NCI-H187 (cell line): ENCODE results near the gene GPR150.

ENCODE experiments used
- DNase-seq, 2 experiments: peaks; one replicate each; lab custom pipeline; 2025; lab: John Stamatoyannopoulos, UW

GPR150 gene

GRCh38 chr5:95620030-95620869 is at the start of gene GPR150:
GPR150 (plus strand) TSS chr5:95620087; CDS start chr5:95620276, 189 bp downstream.
- DNase-seq: no peak

GRCh38 chr5:95572016-95572415 is 47.9 kb upstream of the GPR150 start:
- DNase-seq: no peak

GRCh38 chr5:95581576-95581975 is 38.3 kb upstream of the GPR150 start:
- DNase-seq: no peak

- no peak for DNase-seq
These were observed 35.9 kb upstream of the GPR150 start for GRCh38 chr5:95583992-95584391.

GRCh38 chr5:95590880-95591279 is 29.0 kb upstream of the GPR150 start:
- DNase-seq: no peak

- no peak for DNase-seq
These were observed 28.4 kb upstream of the GPR150 start for GRCh38 chr5:95591490-95591901.

GRCh38 chr5:95595289-95595931 is 24.5 kb upstream of the GPR150 start:
- DNase-seq: no peak

- DNase-seq: no peak
These were observed 20.6 kb upstream of the GPR150 start for GRCh38 chr5:95599252-95599651.

GRCh38 chr5:95600557-95600956 is 19.3 kb upstream of the GPR150 start:
- DNase-seq: no peak

- DNase-seq: no peak
These were observed 14.1 kb upstream of the GPR150 start for GRCh38 chr5:95605786-95606185.

- DNase-seq: no peak
These were observed 13.5 kb upstream of the GPR150 start for GRCh38 chr5:95606419-95606818.

GRCh38 chr5:95609711-95610110 is 10.2 kb upstream of the GPR150 start:
- DNase-seq: no peak

- DNase-seq: no peak
These were observed 9.3 kb upstream of the GPR150 start for GRCh38 chr5:95610546-95610945.

GRCh38 chr5:95611396-95611795 is 8.5 kb upstream of the GPR150 start:
- DNase-seq: no peak

- DNase-seq: no peak
These were observed 6.4 kb upstream of the GPR150 start for GRCh38 chr5:95613514-95613913.

GRCh38 chr5:95615164-95615467 is 4.8 kb upstream of the GPR150 start:
- DNase-seq: no peak

- no peak for DNase-seq
These were observed 2.8 kb upstream of the GPR150 start for GRCh38 chr5:95617057-95617456.

GRCh38 chr5:95619096-95619495 is 791 bp upstream of the GPR150 start:
- DNase-seq: no peak

- DNase-seq: no peak
These were observed 315 bp upstream of the GPR150 start for GRCh38 chr5:95619514-95620029.

GRCh38 chr5:95620870-95621838 is 1.3 kb downstream of the GPR150 start:
- no peak for DNase-seq

GRCh38 chr5:95621839-95622629 is 2.1 kb downstream of the GPR150 start:
- no peak for DNase-seq
